ENCODE results near the gene SPDYC. TPM values are rescaled to one million over a fixed set of nuclear protein-coding genes. Genes with fewer than 3 reads are reported as not detected.

Gene SPDYC
- total and polyA plus RNA-seq, 2 experiments from 2014 or later = 0.27 TPM; not detected in 1

DNA sequence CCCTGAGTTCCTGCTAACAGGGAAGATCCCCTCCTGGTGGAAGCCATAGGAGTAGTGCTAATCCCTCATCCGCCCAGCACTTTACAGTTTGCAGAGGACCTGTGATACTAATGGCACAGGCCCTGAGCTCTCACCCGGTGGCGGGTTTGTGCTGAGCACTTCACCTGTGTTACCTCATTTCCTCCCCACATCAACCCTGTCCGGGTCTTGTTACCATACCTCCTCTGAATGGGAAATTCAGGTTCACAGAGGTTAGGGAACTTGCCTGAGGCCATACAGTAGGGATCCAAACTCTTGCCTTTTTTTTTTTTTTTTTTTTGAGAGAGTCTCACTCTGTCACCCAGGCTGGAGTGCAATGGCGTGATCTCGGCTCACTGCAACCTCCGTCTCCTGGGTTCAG lies 36.9 kb downstream of the SPDYC start (continued):
- TF ChIP-seq, protein P1, sequence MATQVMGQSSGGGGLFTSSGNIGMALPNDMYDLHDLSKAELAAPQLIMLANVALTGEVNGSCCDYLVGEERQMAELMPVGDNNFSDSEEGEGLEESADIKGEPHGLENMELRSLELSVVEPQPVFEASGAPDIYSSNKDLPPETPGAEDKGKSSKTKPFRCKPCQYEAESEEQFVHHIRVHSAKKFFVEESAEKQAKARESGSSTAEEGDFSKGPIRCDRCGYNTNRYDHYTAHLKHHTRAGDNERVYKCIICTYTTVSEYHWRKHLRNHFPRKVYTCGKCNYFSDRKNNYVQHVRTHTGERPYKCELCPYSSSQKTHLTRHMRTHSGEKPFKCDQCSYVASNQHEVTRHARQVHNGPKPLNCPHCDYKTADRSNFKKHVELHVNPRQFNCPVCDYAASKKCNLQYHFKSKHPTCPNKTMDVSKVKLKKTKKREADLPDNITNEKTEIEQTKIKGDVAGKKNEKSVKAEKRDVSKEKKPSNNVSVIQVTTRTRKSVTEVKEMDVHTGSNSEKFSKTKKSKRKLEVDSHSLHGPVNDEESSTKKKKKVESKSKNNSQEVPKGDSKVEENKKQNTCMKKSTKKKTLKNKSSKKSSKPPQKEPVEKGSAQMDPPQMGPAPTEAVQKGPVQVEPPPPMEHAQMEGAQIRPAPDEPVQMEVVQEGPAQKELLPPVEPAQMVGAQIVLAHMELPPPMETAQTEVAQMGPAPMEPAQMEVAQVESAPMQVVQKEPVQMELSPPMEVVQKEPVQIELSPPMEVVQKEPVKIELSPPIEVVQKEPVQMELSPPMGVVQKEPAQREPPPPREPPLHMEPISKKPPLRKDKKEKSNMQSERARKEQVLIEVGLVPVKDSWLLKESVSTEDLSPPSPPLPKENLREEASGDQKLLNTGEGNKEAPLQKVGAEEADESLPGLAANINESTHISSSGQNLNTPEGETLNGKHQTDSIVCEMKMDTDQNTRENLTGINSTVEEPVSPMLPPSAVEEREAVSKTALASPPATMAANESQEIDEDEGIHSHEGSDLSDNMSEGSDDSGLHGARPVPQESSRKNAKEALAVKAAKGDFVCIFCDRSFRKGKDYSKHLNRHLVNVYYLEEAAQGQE (IDR thresholded peaks at IDR 0.05; ENCODE audit: unreplicated experiment) = no peak
- TF ChIP-seq ZNF331 (CRISPR knock-in tag; IDR thresholded peaks at IDR 0.05; ENCODE audit: low read depth) (no peak), NANOG (IDR thresholded peaks at IDR 0.05; ENCODE audit: borderline replicate concordance) (no peak), STAT1 (IDR thresholded peaks at IDR 0.05; ENCODE audit: unreplicated experiment) (no peak), EZH2 (IDR thresholded peaks at IDR 0.05; ENCODE audit: low read depth, unreplicated experiment) (no peak), ZNF114 (CRISPR knock-in tag; IDR thresholded peaks at IDR 0.05) (no peak)
- TF ChIP-seq, protein P2, sequence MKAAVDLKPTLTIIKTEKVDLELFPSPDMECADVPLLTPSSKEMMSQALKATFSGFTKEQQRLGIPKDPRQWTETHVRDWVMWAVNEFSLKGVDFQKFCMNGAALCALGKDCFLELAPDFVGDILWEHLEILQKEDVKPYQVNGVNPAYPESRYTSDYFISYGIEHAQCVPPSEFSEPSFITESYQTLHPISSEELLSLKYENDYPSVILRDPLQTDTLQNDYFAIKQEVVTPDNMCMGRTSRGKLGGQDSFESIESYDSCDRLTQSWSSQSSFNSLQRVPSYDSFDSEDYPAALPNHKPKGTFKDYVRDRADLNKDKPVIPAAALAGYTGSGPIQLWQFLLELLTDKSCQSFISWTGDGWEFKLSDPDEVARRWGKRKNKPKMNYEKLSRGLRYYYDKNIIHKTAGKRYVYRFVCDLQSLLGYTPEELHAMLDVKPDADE (IDR thresholded peaks at IDR 0.05) = no peak
- TF ChIP-seq, protein P3, sequence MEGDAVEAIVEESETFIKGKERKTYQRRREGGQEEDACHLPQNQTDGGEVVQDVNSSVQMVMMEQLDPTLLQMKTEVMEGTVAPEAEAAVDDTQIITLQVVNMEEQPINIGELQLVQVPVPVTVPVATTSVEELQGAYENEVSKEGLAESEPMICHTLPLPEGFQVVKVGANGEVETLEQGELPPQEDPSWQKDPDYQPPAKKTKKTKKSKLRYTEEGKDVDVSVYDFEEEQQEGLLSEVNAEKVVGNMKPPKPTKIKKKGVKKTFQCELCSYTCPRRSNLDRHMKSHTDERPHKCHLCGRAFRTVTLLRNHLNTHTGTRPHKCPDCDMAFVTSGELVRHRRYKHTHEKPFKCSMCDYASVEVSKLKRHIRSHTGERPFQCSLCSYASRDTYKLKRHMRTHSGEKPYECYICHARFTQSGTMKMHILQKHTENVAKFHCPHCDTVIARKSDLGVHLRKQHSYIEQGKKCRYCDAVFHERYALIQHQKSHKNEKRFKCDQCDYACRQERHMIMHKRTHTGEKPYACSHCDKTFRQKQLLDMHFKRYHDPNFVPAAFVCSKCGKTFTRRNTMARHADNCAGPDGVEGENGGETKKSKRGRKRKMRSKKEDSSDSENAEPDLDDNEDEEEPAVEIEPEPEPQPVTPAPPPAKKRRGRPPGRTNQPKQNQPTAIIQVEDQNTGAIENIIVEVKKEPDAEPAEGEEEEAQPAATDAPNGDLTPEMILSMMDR (conservative IDR thresholded peaks at IDR 0.05; ENCODE audit: low read depth in 2 of 2) = no peak

DNA sequence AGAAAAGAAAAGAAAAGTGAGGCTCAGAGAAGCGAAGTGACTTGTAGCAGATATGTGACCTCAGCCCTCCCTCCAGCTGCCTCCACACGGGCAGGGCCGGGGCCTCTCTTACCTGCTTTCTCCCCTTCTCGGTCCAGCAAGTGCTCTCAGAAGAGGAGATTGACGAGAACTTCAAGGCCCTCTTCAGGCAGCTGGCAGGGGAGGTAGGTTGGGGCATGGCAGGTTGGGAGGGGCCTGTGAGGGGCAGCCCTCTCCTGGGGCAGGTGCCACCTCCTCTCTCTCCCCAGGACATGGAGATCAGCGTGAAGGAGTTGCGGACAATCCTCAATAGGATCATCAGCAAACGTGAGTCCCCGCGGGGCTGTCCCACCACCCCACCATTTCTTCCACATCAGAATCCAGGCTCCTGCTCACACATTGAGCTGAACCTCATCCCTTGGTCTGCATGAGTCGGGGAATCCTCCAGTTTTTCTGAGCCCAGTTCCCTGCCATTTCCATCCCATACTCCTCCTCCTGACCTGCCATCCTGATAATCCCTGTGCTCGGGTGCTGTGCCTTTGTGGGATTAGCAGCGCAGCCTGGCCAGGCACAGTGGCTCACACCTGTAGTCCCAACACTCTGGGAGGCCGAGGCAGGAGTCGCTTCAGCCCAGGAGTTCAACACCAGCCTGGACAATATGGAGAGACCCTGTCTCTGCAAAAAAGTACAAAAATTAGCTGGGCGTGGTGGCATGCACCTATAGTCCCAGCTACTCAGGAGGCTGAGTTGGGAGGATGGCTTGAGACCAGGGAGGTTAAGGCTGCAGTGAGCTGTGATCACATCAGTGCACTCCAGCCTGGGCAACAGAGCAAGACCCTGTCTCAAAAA lies 38.1 kb downstream of the SPDYC start:
- no peaks in the 10 kb centered on the region for H3K9me3 Mint-ChIP-seq
- DNase-seq (ENCODE audit: low spot score) (no peak), ATAC-seq (no peak)
- no peak overlapping the region for H3K4me3 ChIP-seq
- H3K36me3 ChIP-seq (ENCODE audit: insufficient read depth) = peaks cover 15% of the 10 kb centered on the region
- 0 out of 2 replicates have a peak, but pooled peaks cover 4% of the 10 kb centered on the region for H4K20me1 ChIP-seq (replicated peaks; ENCODE audit: insufficient read depth)
- no peak overlapping the region for H2AFZ ChIP-seq
- TF ChIP-seq STAT1 (IDR thresholded peaks at IDR 0.05; ENCODE audit: unreplicated experiment) = no peak
- no peak for TF ChIP-seq JUNB (IDR thresholded peaks at IDR 0.05; ENCODE audit: unreplicated experiment)
- TF ChIP-seq CREB1 (CRISPR knock-in tag; IDR thresholded peaks at IDR 0.05; ENCODE audit: low read depth) = no peak
- TF ChIP-seq ZNF114 (CRISPR knock-in tag; IDR thresholded peaks at IDR 0.05) = no peak
- no peak overlapping the region for H3K4me3 Mint-ChIP-seq
- no peaks in the 10 kb centered on the region for H3K9me2 ChIP-seq (ENCODE audit: insufficient read depth)
- H3K27me3 Mint-ChIP-seq (ENCODE audit: insufficient read depth, low read depth, poor library complexity) = peaks cover 11% of the 10 kb centered on the region
- H3F3A ChIP-seq (replicated peaks; ENCODE audit: low read depth) = peaks cover 15% of the 10 kb centered on the region
- H3K4me1 Mint-ChIP-seq = peaks cover 43% of the 10 kb centered on the region
- H3K79me2 ChIP-seq (replicated peaks; ENCODE audit: insufficient read depth) = no peaks in the 10 kb centered on the region
- peaks cover 24% of the 10 kb centered on the region for H3K4me1 ChIP-seq (ENCODE audit: insufficient read depth)
- H3K36me3 Mint-ChIP-seq (ENCODE audit: low read depth) = peaks cover 55% of the 10 kb centered on the region
- no peak overlapping the region for H3K4me2 ChIP-seq
- no peaks in the 10 kb centered on the region for H3K27me3 ChIP-seq (ENCODE audit: insufficient read depth)
- no peak overlapping the region for H3K27ac ChIP-seq (ENCODE audit: low read depth)
- no peak overlapping the region for H3K27ac Mint-ChIP-seq
